ENCODE data around the gene FAM180B. TPM values are rescaled to one million over a fixed set of nuclear protein-coding genes. Genes with fewer than 3 reads are reported as not detected.
A peak's percentile ranks its signal among the peaks of the same experiment; 100 is the strongest.

The FAM180B gene
- total and polyA plus RNA-seq, 2 of the 13 experiments (the other 11 are each of a cell fraction or from before 2014, with no cell fraction given) = 0.40 to 1.0 TPM

GRCh38 chr11:47565340-47566148, 20.9 kb upstream of the FAM180B start, which contains the start of gene PTPMT1 (continued):
- TF ChIP-seq HOXA9 (CRISPR knock-in tag; IDR thresholded peaks at IDR 0.05; ENCODE audit: borderline replicate concordance) = no peak
- TF ChIP-seq ZNF230 (CRISPR knock-in tag; IDR thresholded peaks at IDR 0.05) = no peak
- no peak for TF ChIP-seq STAT6 (CRISPR knock-in tag; IDR thresholded peaks at IDR 0.05; ENCODE audit: borderline replicate concordance)
- TF ChIP-seq, protein P1, sequence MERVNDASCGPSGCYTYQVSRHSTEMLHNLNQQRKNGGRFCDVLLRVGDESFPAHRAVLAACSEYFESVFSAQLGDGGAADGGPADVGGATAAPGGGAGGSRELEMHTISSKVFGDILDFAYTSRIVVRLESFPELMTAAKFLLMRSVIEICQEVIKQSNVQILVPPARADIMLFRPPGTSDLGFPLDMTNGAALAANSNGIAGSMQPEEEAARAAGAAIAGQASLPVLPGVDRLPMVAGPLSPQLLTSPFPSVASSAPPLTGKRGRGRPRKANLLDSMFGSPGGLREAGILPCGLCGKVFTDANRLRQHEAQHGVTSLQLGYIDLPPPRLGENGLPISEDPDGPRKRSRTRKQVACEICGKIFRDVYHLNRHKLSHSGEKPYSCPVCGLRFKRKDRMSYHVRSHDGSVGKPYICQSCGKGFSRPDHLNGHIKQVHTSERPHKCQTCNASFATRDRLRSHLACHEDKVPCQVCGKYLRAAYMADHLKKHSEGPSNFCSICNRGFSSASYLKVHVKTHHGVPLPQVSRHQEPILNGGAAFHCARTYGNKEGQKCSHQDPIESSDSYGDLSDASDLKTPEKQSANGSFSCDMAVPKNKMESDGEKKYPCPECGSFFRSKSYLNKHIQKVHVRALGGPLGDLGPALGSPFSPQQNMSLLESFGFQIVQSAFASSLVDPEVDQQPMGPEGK (CRISPR knock-in tag; IDR thresholded peaks at IDR 0.05) = peak; percentile 63

- peaks cover 34% of the 10 kb centered on the region for H3K79me2 ChIP-seq (ENCODE audit: insufficient read depth, low read length)
- in situ Hi-C loops (cut with HindIII; ENCODE audit: extremely low pct_ligation_motif_present, low pct_unique_long_range_greater_than_20kb) = no loop called here
- peak overlapping the region; percentile 94 for H3K4me2 ChIP-seq (ENCODE audit: low read depth, low read length)
- peak; percentile 42 for ATAC-seq
- no peak for FAIRE-seq
- H3K9me3 ChIP-seq (ENCODE audit: low read length) = no peaks in the 10 kb centered on the region
- peak overlapping the region; percentile 99 for H3K9ac ChIP-seq (ENCODE audit: insufficient read depth, low read depth, low read length)
- WGBS (ENCODE audit: low lambda C conversion rate) = 3% methylated on average over 10 of the region's 17 CpGs
- H3K36me3 ChIP-seq (replicated peaks in 1 of 2; ENCODE audit: control insufficient read depth in 1 of 2, insufficient read depth in 2 of 2, low read length in 2 of 2) = peaks cover 5 to 18% of the 10 kb centered on the region in 2 experiments; a peak in 4 of 5 replicates
- peak overlapping the region; percentile 87 to 97 (median 97) for H3K4me3 ChIP-seq (replicated peaks in 1 of 3; ENCODE audit: insufficient read depth in 1 of 3, low read depth in 2 of 3, low read length in 3 of 3)
- intact Hi-C loops (cut with micrococcal nuclease; ENCODE audit: unreplicated experiment) = no loop called here
- POLR2A ChIA-PET = interaction anchor here (0.7 to 3.9 kb wide), 7 partner anchors 8 to 94 kb away, joined by 3 to 19 read pairs (median 4); partner anchors contain the start of genes CELF1, KBTBD4 and NDUFS3
- H3K27me3 ChIP-seq (ENCODE audit: control insufficient read depth in 1 of 2, insufficient read depth in 2 of 2, low read length in 2 of 2) = no peaks in the 10 kb centered on the region
- peak overlapping the region; percentile 85 for H3K27ac ChIP-seq (ENCODE audit: extremely low read length, insufficient read depth, low read length)
- H3K4me1 ChIP-seq (ENCODE audit: insufficient read depth, low read length) = peaks cover 26% of the 10 kb centered on the region
- no peak overlapping the region for H2AFZ ChIP-seq (ENCODE audit: low read length)
- H4K20me1 ChIP-seq (ENCODE audit: insufficient read depth, low read length) = no peaks in the 10 kb centered on the region
- no TSS peak for BruUV-seq (replicated peaks)
- CTCF ChIA-PET (ENCODE audit: low intra/inter-chr PET ratio, low total read pairs) = no interaction called here
- no peak for DNase-seq (ENCODE audit: low spot score)
- TF ChIP-seq ARNTL (CRISPR knock-in tag; IDR thresholded peaks at IDR 0.05) = 0 out of 2 replicates have a peak, but pooled peaks have one; percentile 39
- TF ChIP-seq NCOA1 (CRISPR knock-in tag; IDR thresholded peaks at IDR 0.05) = no peak
- 0 out of 2 replicates have a peak, but pooled peaks have one; percentile 2 for TF ChIP-seq ZSCAN25 (CRISPR knock-in tag; IDR thresholded peaks at IDR 0.05)
- TF ChIP-seq YY1 (IDR thresholded peaks at IDR 0.05; ENCODE audit: insufficient read depth, insufficient replicate concordance, low read depth, low read length) = peak; percentile 10
- TF ChIP-seq SPEN (CRISPR knock-in tag; IDR thresholded peaks at IDR 0.05; ENCODE audit: low read depth) = 0 out of 2 replicates have a peak, but pooled peaks have one; percentile 8
- TF ChIP-seq, protein P2, sequence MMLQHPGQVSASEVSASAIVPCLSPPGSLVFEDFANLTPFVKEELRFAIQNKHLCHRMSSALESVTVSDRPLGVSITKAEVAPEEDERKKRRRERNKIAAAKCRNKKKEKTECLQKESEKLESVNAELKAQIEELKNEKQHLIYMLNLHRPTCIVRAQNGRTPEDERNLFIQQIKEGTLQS (CRISPR knock-in tag; IDR thresholded peaks at IDR 0.05) = no peak
- TF ChIP-seq MAX (IDR thresholded peaks at IDR 0.05) = no peak
- TF ChIP-seq RBM39 (IDR thresholded peaks at IDR 0.05; ENCODE audit: low read depth, low read length, poor library complexity, severe bottlenecking) = peak; percentile 20
- no peak for TF ChIP-seq HNRNPLL (IDR thresholded peaks at IDR 0.05; ENCODE audit: low read depth, low read length, poor library complexity, severe bottlenecking)
- TF ChIP-seq SP4 (CRISPR knock-in tag; IDR thresholded peaks at IDR 0.05) = no peak
- TF ChIP-seq RBFOX2 (IDR thresholded peaks at IDR 0.05; ENCODE audit: low read depth, low read length) = no peak
- TF ChIP-seq ZNF143 (CRISPR knock-in tag; IDR thresholded peaks at IDR 0.05) = no peak
Measured at GRCh38 chr11:47566149-47566698, 20.3 kb upstream of the FAM180B start.
